CD4-positive, CD25-positive, alpha-beta regulatory T cell (primary cell): ENCODE data around the gene MORN5. TPM values are rescaled to one million over a fixed set of nuclear protein-coding genes. Genes with fewer than 3 reads are reported as not detected.

ENCODE experiments used
- ATAC-seq, 2 donors: fragments of 150-1000 bp; cut with Tn5 transposase; one replicate each; pipeline ENCODE4 v1.10.0; 2021; ENCODE audit warnings: low read depth in 2 of 2, moderate number of reproducible peaks in 2 of 2, moderate library complexity in 1 of 2
- DNase-seq, 3 donors: peaks; one replicate each; pipeline versions ENCODE4 v3.0.0 to v3.0.0-alpha.2; 2012 to 2022; ENCODE audit warnings: mixed read lengths in 1 of 3
- H3K27ac ChIP-seq: one replicate; pipeline ENCODE4 v1.7.0; 2013; ENCODE audit warnings: mild to moderate bottlenecking, low read length; ENCODE audit not compliant: insufficient read depth, poor library complexity, severe bottlenecking
- H3K27me3 ChIP-seq: one replicate; pipeline ENCODE4 v1.7.0; 2013; ENCODE audit warnings: low read length; ENCODE audit not compliant: control insufficient read depth, insufficient read depth
- H3K36me3 ChIP-seq: one replicate; pipeline ENCODE4 v1.7.0; 2013; ENCODE audit warnings: mild to moderate bottlenecking, low read length, moderate library complexity; ENCODE audit not compliant: control insufficient read depth, insufficient read depth
- H3K4me1 ChIP-seq: 2 replicates; pipeline ENCODE4 v1.7.0; 2013; ENCODE audit warnings: mild to moderate bottlenecking, low read length; ENCODE audit not compliant: insufficient read depth, control insufficient read depth, poor library complexity, severe bottlenecking
- H3K4me3 ChIP-seq: one replicate; pipeline ENCODE4 v1.7.0; 2013; ENCODE audit warnings: low read depth, mild to moderate bottlenecking, low read length, moderate library complexity
- H3K9me3 ChIP-seq, 2 experiments: 1 replicate in 1 of 2; 2 replicates in 1 of 2; pipeline ENCODE4 v1.7.0; 2013; ENCODE audit warnings: low read length in 2 of 2, mild to moderate bottlenecking in 1 of 2, moderate library complexity in 1 of 2; ENCODE audit not compliant: control insufficient read depth in 2 of 2
- H3K27ac Mint-ChIP-seq, 3 donors: one replicate each; pipeline ENCODE4 v1.8.0; 2020 to 2022; ENCODE audit warnings: mild to moderate bottlenecking in 3 of 3, mixed read lengths in 3 of 3, moderate library complexity in 2 of 3
- H3K27me3 Mint-ChIP-seq: one replicate; pipeline ENCODE4 v1.8.0; 2022; ENCODE audit warnings: mild to moderate bottlenecking, mixed read lengths
- H3K36me3 Mint-ChIP-seq: one replicate; pipeline ENCODE4 v1.8.0; 2020; ENCODE audit warnings: mixed read lengths
- H3K4me1 Mint-ChIP-seq, 4 donors: one replicate each; pipeline ENCODE4 v1.8.0; 2020 to 2022; ENCODE audit warnings: mixed read lengths in 4 of 4, mild to moderate bottlenecking in 1 of 4
- H3K4me3 Mint-ChIP-seq, 4 donors: one replicate each; pipeline ENCODE4 v1.8.0; 2020 to 2022; ENCODE audit warnings: mild to moderate bottlenecking in 4 of 4, mixed read lengths in 4 of 4, moderate library complexity in 3 of 4
- H3K9me3 Mint-ChIP-seq, 7 donors: one replicate each; pipeline ENCODE4 v1.8.0; 2020 to 2022; ENCODE audit warnings: mixed read lengths in 7 of 7, mild to moderate bottlenecking in 3 of 7, moderate library complexity in 2 of 7
- polyA plus RNA-seq, 4 donors: library from polyadenylated mRNA; unstranded; fragments of 300-500 nt; fragmentation: Illumina TruSeq; gene quantifications; one replicate each; pipeline ENCODE4 v1.2.3, GENCODE V29; 2021
- total RNA-seq: library from RNA; stranded (reverse); gene quantifications from one replicate; pipeline ENCODE4 v1.2.3, GENCODE V29; 2022

Gene MORN5
- total and polyA plus RNA-seq, 5 donors from 2014 or later: not detected

DNA sequence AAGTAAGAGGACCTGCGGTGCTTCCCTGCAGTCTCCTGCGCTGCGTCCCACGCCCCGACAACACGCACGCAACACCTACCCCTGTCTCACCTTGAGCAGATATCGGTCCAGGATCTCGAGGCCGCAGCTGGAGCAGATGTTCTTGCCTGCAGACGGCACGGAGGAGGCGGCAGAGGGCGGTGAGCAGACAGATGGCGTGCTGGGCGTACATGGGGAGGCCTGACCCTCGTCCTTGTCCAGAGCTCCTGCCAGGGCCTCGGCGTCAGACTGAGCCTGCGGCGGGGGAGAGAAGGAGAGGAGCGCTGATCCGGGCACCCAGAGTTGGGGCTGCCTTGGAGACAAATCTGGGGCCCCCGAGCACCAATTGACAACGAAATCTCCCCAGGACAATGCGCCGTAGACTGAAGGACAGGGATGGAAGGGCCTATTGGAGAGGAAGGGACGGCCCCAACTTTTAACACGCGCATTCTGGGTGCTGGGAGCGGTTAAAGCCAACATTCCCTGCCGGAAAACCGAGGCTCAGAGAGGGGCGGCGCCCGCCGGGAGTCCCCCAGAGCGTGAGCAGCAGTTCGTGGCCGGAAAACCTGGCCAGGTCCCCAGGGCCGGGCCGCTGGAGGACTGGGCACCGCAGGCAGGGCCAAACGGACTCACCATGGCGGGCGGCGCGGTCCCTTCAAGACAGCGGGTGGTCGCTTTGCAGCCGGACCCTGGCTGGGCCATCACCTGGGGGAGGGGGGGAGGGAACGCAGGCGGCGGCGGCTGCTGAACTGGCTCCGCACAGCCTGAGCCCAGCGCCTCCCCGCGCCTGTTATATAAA, 67.3 kb downstream of the MORN5 start:
- H3K27me3 Mint-ChIP-seq: peaks cover 40% of the 10 kb centered on the region
- DNase-seq: no peak
- ATAC-seq: no peak
- Histone ChIP-seq H3K4me1 (peaks cover 3% of the 10 kb centered on the region), H3K4me3 (no peak overlapping the region), H3K9me3 (no peaks in the 10 kb centered on the region), H3K36me3 (no peaks in the 10 kb centered on the region), H3K27ac (no peak overlapping the region), H3K27me3 (peaks cover 33% of the 10 kb centered on the region)
- H3K4me3 Mint-ChIP-seq: peak overlapping the region in 2 of 4 donors; percentile 41 to 51
- peaks cover 7% of the 10 kb centered on the region for H3K36me3 Mint-ChIP-seq
- peaks cover 0 to 25% (median under 1%) of the 10 kb centered on the region in 4 donors for H3K4me1 Mint-ChIP-seq
- no peak overlapping the region for H3K27ac Mint-ChIP-seq
- H3K9me3 Mint-ChIP-seq: peaks cover 0 to 5% (median 0%) of the 10 kb centered on the region in 7 donors

GRCh38 chr9:122227575-122227900, 67.8 kb downstream of the MORN5 start:
- H3K9me3 Mint-ChIP-seq: peaks cover 0 to 5% (median 0%) of the 10 kb centered on the region in 7 donors
- no peaks in the 10 kb centered on the region for H3K9me3 ChIP-seq

DNA sequence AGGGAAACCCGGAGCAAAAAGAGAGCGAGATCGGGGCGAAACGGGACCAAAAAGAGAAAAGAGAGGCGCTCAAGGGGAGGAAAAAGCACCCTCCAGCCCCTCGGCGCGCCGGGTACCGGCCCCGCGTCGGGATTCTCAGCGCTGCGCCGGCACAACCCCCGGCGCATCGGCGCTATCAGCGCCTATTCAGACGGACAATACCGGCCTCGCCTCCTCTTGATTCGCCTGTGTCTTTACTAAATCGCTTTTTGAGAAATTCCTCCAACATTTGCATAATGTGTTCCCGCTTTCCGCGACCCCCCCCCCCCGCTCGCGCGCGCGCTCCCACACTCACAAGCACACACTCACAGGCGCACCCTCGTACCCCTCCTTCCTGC, 68.5 kb downstream of the MORN5 start:
- Histone ChIP-seq H3K36me3 (no peaks in the 10 kb centered on the region), H3K4me3 (no peak overlapping the region), H3K27me3 (peaks cover 29% of the 10 kb centered on the region), H3K27ac (no peak overlapping the region), H3K9me3 (no peaks in the 10 kb centered on the region), H3K4me1 (peaks cover 3% of the 10 kb centered on the region)
- peaks cover 7% of the 10 kb centered on the region for H3K36me3 Mint-ChIP-seq
- ATAC-seq: no peak
- H3K27ac Mint-ChIP-seq: no peak overlapping the region
- peaks cover 0 to 5% (median 0%) of the 10 kb centered on the region in 7 donors for H3K9me3 Mint-ChIP-seq
- H3K4me1 Mint-ChIP-seq: peaks cover 0 to 17% (median under 1%) of the 10 kb centered on the region in 4 donors
- H3K27me3 Mint-ChIP-seq: peaks cover 28% of the 10 kb centered on the region
- peak overlapping the region in 2 of 4 donors; percentile 46 to 65 for H3K4me3 Mint-ChIP-seq
- no peak for DNase-seq

More at GRCh38 chr9:122227575-122227900, 67.8 kb downstream of the MORN5 start:
- Histone ChIP-seq H3K4me1 (peaks cover 3% of the 10 kb centered on the region), H3K4me3 (no peak overlapping the region), H3K27ac (no peak overlapping the region), H3K36me3 (no peaks in the 10 kb centered on the region), H3K27me3 (peaks cover 33% of the 10 kb centered on the region)
- no peak overlapping the region for H3K27ac Mint-ChIP-seq
- peaks cover 7% of the 10 kb centered on the region for H3K36me3 Mint-ChIP-seq
- DNase-seq (no peak), ATAC-seq (no peak)
- H3K4me3 Mint-ChIP-seq: peak overlapping the region in 2 of 4 donors; percentile 36 to 51
- H3K4me1 Mint-ChIP-seq: peaks cover 0 to 22% (median under 1%) of the 10 kb centered on the region in 4 donors
- peaks cover 34% of the 10 kb centered on the region for H3K27me3 Mint-ChIP-seq

GRCh38 chr9:122228568-122229484, 69.1 kb downstream of the MORN5 start, which contains the start of gene LHX6:
Gene LHX6, minus strand, starts transcription at chr9:122228957. Its CDS starts 217 bp downstream, at chr9:122228740.
- H3K27ac Mint-ChIP-seq: no peak within 1 kb of the TSS
- peaks cover 28% of the 10 kb centered on the region for H3K27me3 Mint-ChIP-seq
- Histone ChIP-seq H3K27me3 (peaks cover 29% of the 10 kb centered on the region), H3K36me3 (no peaks in the 10 kb centered on the region), H3K4me1 (peaks cover 3% of the 10 kb centered on the region), H3K27ac (no peak within 1 kb of the TSS), H3K4me3 (no peak within 1 kb of the TSS), H3K9me3 (no peaks in the 10 kb centered on the region)
- no peak for DNase-seq
- peak within 1 kb of the TSS in 3 of 4 donors; percentile 36 to 65 (median 46) for H3K4me3 Mint-ChIP-seq
- H3K9me3 Mint-ChIP-seq: peaks cover 0 to 2% (median 0%) of the 10 kb centered on the region in 7 donors
- peaks cover 7% of the 10 kb centered on the region for H3K36me3 Mint-ChIP-seq
- no peak for ATAC-seq
- H3K4me1 Mint-ChIP-seq: peaks cover 0 to 16% (median under 1%) of the 10 kb centered on the region in 4 donors

DNA sequence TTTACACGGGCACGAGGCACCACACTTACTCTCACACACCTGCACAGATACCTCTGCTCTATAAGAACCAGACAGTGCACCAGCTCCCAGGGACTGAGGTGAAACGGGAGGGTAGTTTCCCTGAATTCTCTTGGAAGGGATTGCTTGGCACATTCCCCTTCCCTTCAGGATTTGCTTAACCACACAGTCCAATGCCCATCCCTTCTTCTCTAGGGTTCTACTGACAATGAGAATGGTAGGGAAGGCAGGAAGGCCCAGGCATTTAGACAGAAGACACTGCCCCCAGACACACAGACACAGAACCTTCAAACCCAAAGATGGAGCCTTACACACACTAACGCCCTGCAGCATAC, 69.8 kb downstream of the MORN5 start:
- peaks cover 29% of the 10 kb centered on the region for H3K27me3 ChIP-seq
- Mint-ChIP-seq H3K4me1 (peaks cover 0 to 14% (median under 1%) of the 10 kb centered on the region in 4 donors), H3K4me3 (no peak overlapping the region), H3K36me3 (peaks cover 3% of the 10 kb centered on the region), H3K27me3 (peaks cover 23% of the 10 kb centered on the region), H3K27ac (no peak overlapping the region), H3K9me3 (peaks cover 0 to 2% (median 0%) of the 10 kb centered on the region in 7 donors)
- no peak overlapping the region for H3K27ac ChIP-seq
- no peaks in the 10 kb centered on the region for H3K36me3 ChIP-seq
- no peak overlapping the region for H3K4me3 ChIP-seq
- DNase-seq (no peak), ATAC-seq (no peak)
- H3K4me1 ChIP-seq: peaks cover 3% of the 10 kb centered on the region
- H3K9me3 ChIP-seq: no peaks in the 10 kb centered on the region

DNA sequence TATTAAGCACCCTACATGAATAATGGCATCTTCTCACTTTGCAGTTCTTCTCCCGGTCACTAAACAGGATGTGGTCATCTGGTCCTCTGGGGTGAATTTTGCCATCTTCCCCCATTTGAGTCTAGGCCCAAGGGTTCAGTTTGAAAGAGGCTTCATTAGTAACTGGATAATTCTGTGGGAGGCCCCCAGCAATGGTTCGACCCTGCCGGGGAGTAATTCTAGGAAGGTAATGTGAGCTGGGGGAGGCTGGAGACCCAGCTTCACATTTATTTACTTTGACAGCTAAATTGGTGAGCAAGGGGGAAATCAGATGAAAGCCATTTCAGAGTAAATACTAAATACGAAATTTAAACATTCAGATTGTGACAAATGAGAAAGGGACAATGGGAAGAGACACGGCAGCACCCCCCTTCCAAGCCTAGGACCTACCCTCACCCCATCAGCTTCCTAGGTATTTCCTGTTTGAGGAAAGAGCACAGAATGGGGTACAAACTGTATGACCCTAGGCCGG, 73.1 kb downstream of the MORN5 start:
- H3K4me1 Mint-ChIP-seq: no peaks in the 10 kb centered on the region
- no peaks in the 10 kb centered on the region for H3K9me3 Mint-ChIP-seq
- H3K4me3 ChIP-seq: no peak overlapping the region
- DNase-seq: no peak
- peaks cover 3% of the 10 kb centered on the region for H3K4me1 ChIP-seq
- no peaks in the 10 kb centered on the region for H3K36me3 ChIP-seq
- no peak for ATAC-seq
- peaks cover 7% of the 10 kb centered on the region for H3K27me3 Mint-ChIP-seq
- no peak overlapping the region for H3K27ac Mint-ChIP-seq
- H3K27me3 ChIP-seq: peaks cover 29% of the 10 kb centered on the region
- H3K4me3 Mint-ChIP-seq: no peak overlapping the region
- no peaks in the 10 kb centered on the region for H3K9me3 ChIP-seq
- H3K36me3 Mint-ChIP-seq: no peaks in the 10 kb centered on the region
- no peak overlapping the region for H3K27ac ChIP-seq

GRCh38 chr9:122234022-122234748, 74.5 kb downstream of the MORN5 start:
- H3K27me3 ChIP-seq: peaks cover 27% of the 10 kb centered on the region
- peaks cover 4% of the 10 kb centered on the region for H3K36me3 Mint-ChIP-seq
- H3K4me1 Mint-ChIP-seq: no peaks in the 10 kb centered on the region
- ATAC-seq: no peak
- peaks cover 2% of the 10 kb centered on the region for H3K36me3 ChIP-seq
- H3K9me3 Mint-ChIP-seq: no peaks in the 10 kb centered on the region
- no peaks in the 10 kb centered on the region for H3K9me3 ChIP-seq
- peak overlapping the region in 1 of 3 donors; percentile 67 for H3K27ac Mint-ChIP-seq
- peaks cover 7% of the 10 kb centered on the region for H3K27me3 Mint-ChIP-seq
- H3K4me3 Mint-ChIP-seq: no peak overlapping the region
- DNase-seq: no peak
- H3K27ac ChIP-seq: no peak overlapping the region
- H3K4me1 ChIP-seq: no peaks in the 10 kb centered on the region
- H3K4me3 ChIP-seq: no peak overlapping the region
